GM12801 (cell line): ENCODE data around the gene FAM83C.

ENCODE experiments used
- TF ChIP-seq, protein P1 (sequence below): IDR thresholded peaks from one replicate; pipeline ENCODE4 v1.5.1; 2011; ENCODE audit warnings: control low read depth; ENCODE audit not compliant: insufficient read length; ENCODE audit errors: extremely low read depth

Gene FAM83C

DNA sequence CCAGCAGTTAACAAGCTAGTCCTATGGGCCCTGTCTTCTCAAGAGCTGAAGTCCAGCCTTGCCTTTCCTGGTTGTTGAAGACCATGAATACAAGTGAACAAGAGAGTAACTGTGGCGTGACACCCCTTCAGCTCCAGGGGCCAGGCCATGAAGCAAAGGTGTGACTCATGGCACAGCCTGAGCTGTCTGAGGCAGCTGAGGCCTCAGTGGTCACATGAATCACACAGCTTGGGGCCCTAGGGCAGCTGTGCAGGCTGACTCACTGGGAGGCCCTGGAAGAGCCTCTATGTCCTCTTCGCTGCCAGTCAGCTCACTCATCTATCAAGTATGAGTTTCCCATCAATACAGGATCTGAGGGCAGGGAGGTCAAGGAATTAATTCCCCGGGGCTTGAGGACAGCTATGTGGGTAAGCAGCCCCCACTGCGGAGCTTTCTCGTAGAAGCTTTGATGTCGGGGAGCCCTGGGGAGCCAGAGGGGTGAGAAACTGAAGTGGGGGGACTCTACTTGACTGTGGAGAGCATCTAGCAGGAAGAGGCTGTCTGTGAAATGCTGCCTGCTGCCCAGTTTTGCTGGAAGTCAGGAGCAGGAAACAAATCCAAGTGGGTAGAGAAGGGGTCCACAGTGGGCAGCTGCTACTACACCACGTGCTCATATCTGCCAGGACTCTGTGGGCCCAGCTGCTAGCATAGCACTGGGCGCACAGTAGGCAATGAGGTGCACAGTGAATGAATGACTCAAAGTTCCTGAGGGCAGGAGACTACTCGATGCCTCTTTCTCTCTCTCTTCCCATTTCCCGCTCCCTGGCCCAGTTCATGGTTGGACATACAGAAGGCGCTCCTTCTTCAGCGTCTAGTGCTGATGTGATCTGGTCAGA is 13.7 kb upstream of the FAM83C start:
- TF ChIP-seq, protein P1, sequence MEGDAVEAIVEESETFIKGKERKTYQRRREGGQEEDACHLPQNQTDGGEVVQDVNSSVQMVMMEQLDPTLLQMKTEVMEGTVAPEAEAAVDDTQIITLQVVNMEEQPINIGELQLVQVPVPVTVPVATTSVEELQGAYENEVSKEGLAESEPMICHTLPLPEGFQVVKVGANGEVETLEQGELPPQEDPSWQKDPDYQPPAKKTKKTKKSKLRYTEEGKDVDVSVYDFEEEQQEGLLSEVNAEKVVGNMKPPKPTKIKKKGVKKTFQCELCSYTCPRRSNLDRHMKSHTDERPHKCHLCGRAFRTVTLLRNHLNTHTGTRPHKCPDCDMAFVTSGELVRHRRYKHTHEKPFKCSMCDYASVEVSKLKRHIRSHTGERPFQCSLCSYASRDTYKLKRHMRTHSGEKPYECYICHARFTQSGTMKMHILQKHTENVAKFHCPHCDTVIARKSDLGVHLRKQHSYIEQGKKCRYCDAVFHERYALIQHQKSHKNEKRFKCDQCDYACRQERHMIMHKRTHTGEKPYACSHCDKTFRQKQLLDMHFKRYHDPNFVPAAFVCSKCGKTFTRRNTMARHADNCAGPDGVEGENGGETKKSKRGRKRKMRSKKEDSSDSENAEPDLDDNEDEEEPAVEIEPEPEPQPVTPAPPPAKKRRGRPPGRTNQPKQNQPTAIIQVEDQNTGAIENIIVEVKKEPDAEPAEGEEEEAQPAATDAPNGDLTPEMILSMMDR, result no peak

GRCh38 chr20:35304956-35305355 is 12.7 kb upstream of the FAM83C start:
- TF ChIP-seq, protein P1, result no peak

DNA sequence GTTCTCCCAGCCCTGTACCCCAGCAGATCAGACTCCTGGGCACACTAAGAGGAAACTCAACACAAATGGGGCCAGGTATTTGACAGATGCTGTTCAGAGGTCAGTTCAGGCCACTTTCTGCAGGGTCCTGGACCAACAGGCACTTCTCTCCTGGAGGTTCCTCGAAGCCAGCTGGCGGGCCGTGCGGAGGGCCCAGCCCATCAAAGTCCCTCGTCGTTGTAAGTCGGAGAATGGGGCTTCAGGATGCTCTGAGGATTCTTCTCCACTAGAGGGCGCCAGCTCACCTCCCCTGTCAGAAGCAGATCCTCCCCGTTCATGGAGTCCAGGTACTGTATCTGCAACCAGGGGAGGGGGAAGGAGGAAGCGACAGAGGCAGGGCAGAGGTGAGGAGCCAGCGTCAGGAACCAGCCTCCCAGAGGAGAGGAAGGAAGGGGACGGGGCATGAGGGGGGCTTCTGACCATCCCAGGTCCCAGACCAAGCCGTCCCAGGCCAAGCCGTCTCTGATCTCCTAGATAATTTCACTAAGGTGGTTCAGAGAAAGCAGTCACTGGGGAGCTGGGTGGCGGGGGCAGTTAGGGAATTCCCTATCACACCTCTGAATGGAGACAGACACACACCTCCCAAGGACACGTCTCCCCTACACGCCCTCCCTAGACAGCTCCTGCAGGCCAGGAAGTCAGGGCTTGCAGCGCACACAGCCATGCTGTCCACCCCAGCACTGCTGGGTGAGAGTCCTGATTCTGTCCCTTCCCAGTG is 11.7 kb upstream of the FAM83C start:
- TF ChIP-seq, protein P1, result peak; percentile 55

GRCh38 chr20:35303382-35303734 is 11.1 kb upstream of the FAM83C start:
- TF ChIP-seq, protein P1, result no peak

GRCh38 chr20:35302421-35303335 is 10.5 kb upstream of the FAM83C start:
- TF ChIP-seq, protein P1, result no peak

GRCh38 chr20:35301426-35301825 is 9.2 kb upstream of the FAM83C start:
- TF ChIP-seq, protein P1, result no peak
